NCI-H2171 (cell line): Measurements from ENCODE around the gene MAP3K13.
"Not testable (repeated sequence)": the region's sequence is repeated elsewhere in the genome, so short reads cannot be mapped to it uniquely, and the experiment has no call there.

Source experiments
- DNase-seq: peaks from one replicate; lab custom pipeline; 2025; lab: John Stamatoyannopoulos, UW

The MAP3K13 gene

GRCh38 chr3:185341616-185342458 lies 21.1 kb upstream of the MAP3K13 start:
- no peak for DNase-seq

- no peak for DNase-seq
Observed at GRCh38 chr3:185342459-185343174, 20.3 kb upstream of the MAP3K13 start.

GRCh38 chr3:185347399-185347798 lies 15.5 kb upstream of the MAP3K13 start:
- DNase-seq, result no peak

- no peak for DNase-seq
Observed at GRCh38 chr3:185350841-185351240, 12.1 kb upstream of the MAP3K13 start.

GRCh38 chr3:185351396-185351795 lies 11.5 kb upstream of the MAP3K13 start:
- DNase-seq, result no peak

GRCh38 chr3:185353225-185353624 lies 9.7 kb upstream of the MAP3K13 start:
- DNase-seq, result no peak

- DNase-seq, result peak; percentile 75
Observed at GRCh38 chr3:185353823-185354614, 8.9 kb upstream of the MAP3K13 start.

GRCh38 chr3:185356499-185356898 lies 6.4 kb upstream of the MAP3K13 start:
- DNase-seq, result no peak

- no peak for DNase-seq
Observed at GRCh38 chr3:185361920-185362319, 1.0 kb upstream of the MAP3K13 start.

GRCh38 chr3:185363662-185364203 lies 797 bp downstream of the MAP3K13 start:
- DNase-seq, result no peak

- DNase-seq, result no peak
Observed at GRCh38 chr3:185365291-185366073, 2.5 kb downstream of the MAP3K13 start.

- no peak for DNase-seq
Observed at GRCh38 chr3:185366074-185366335, 3.1 kb downstream of the MAP3K13 start.

- DNase-seq, result no peak
Observed at GRCh38 chr3:185366913-185367312, 4.0 kb downstream of the MAP3K13 start.

GRCh38 chr3:185370349-185370748 lies 7.4 kb downstream of the MAP3K13 start:
- DNase-seq, result not testable (repeated sequence)

GRCh38 chr3:185371306-185372074 lies 8.6 kb downstream of the MAP3K13 start:
- DNase-seq, result peak; percentile 44

- no peak for DNase-seq
Observed at GRCh38 chr3:185381320-185382058, 18.6 kb downstream of the MAP3K13 start.

GRCh38 chr3:185382154-185382553 lies 19.2 kb downstream of the MAP3K13 start:
- no peak for DNase-seq

- not testable (repeated sequence) for DNase-seq
Observed at GRCh38 chr3:185386515-185386914, 23.6 kb downstream of the MAP3K13 start.

- DNase-seq, result no peak
Observed at GRCh38 chr3:185387646-185388045, 24.7 kb downstream of the MAP3K13 start.

- DNase-seq, result no peak
Observed at GRCh38 chr3:185393055-185393454, 30.1 kb downstream of the MAP3K13 start.
